ENCODE results near the gene CDH2.

GRCh38 chr18:28032177-28032576, 144.8 kb downstream of the CDH2 start:
- TF ChIP-seq CTCF (IDR thresholded peaks at IDR 0.05; ENCODE audit: insufficient read depth, low read depth, low read length) (no peak), EZH2 (IDR thresholded peaks at IDR 0.05; ENCODE audit: insufficient read depth, low read length) (no peak)
